Measurements from ENCODE around the gene SSH3.

Gene SSH3

DNA sequence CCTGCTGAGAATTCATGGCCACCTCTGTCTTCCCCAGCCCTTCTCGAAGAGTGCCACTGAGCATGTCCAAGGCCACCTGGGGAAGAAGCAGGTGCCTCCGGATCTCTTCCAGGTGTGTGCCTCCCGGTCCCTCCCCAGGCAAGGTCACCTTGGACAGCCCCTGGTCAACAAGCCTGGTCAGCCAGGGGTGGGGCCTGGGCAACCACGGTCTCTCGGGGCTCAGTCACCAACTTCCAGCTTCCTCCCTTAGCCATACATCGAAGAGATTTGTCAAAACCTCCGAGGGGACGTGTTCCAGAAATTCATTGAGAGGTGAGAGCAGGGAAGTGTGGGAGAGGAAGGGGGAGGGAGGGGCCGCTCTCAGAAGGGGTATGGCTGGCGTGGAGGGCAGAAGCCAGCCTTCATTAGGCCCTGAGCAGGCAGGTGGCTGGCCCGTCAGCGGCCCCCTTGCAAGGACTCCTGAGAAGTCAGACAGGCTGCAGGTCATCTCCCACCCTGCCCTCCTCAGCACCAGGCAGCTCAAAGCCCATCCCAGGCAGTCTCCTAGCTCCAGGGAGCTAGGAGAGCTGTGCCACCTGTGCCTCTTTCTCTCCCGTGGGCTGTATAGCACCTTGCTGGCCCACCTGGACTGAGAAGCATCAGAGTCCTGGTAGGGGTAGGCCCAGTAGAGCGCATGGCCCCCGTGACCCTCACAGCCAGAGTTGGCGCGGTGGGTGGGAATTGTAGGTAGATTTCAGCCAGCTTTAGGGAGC, 23.6 kb upstream of the SSH3 start:
- no peak overlapping the region for H3K9ac ChIP-seq (ENCODE audit: low read length)

DNA sequence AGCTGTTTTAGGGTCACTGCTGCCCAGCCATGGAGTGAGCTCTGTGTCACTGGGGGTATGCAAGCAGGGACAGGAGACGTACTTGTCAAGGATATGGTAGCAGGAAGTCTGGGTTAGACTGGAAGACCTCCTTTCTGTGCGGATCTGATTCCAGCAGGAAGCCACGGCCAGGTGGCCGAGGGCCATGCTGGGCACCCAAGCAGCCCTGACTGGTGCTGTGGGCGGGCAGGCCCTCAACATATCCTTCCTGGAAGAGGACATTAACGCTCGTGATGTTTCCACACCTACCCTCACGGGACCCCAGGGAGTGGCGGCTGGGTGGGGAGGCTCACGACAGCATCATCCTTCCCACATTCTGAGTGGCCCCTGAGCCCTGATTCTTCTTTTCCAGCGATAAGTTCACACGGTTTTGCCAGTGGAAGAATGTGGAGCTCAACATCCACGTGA, 23.0 kb upstream of the SSH3 start:
- TF ChIP-seq CTCF (IDR thresholded peaks at IDR 0.05; ENCODE audit: low read depth, low read length) (no peak), EZH2phosphoT487 (IDR thresholded peaks at IDR 0.05; ENCODE audit: low read depth) (no peak)

More for the DNA sequence above, 23.6 kb upstream of the SSH3 start:
- Histone ChIP-seq H3K4me2 (ENCODE audit: low read length) (no peak overlapping the region), H3K36me3 (replicated peaks; ENCODE audit: low read depth, low read length) (peaks cover 65% of the 10 kb centered on the region), H3K79me2 (ENCODE audit: low read length) (peaks cover 41% of the 10 kb centered on the region), H3K9me3 (ENCODE audit: insufficient read depth, low read length) (no peaks in the 10 kb centered on the region), H2AFZ (ENCODE audit: low read depth, low read length) (no peak overlapping the region), H3K4me1 (ENCODE audit: low read length) (peaks cover 30% of the 10 kb centered on the region), H3K4me3 (ENCODE audit: low read length) (no peak overlapping the region), H3K27ac (ENCODE audit: low read length) (no peak overlapping the region), H4K20me1 (ENCODE audit: insufficient read depth, low read length) (peaks cover 1% of the 10 kb centered on the region; the same call in 1 of the 2 replicates), H3K27me3 (ENCODE audit: low read depth, low read length) (no peaks in the 10 kb centered on the region)
- TF ChIP-seq EZH2phosphoT487 (IDR thresholded peaks at IDR 0.05; ENCODE audit: low read depth) (no peak), CTCF (IDR thresholded peaks at IDR 0.05; ENCODE audit: low read depth, low read length) (no peak)

GRCh38 chr11:67280788-67281551, 22.4 kb upstream of the SSH3 start:
- H3K4me3 ChIP-seq (ENCODE audit: low read length) = no peak overlapping the region
- TF ChIP-seq EZH2phosphoT487 (IDR thresholded peaks at IDR 0.05; ENCODE audit: low read depth) (no peak), CTCF (IDR thresholded peaks at IDR 0.05; ENCODE audit: low read depth, low read length) (no peak)
- H4K20me1 ChIP-seq (ENCODE audit: insufficient read depth, low read length) = no peaks in the 10 kb centered on the region; the same call in 1 of the 2 replicates
- peaks cover 76% of the 10 kb centered on the region for H3K36me3 ChIP-seq (replicated peaks; ENCODE audit: low read depth, low read length)
- peaks cover 25% of the 10 kb centered on the region for H3K4me1 ChIP-seq (ENCODE audit: low read length)
- H3K27ac ChIP-seq (ENCODE audit: low read length) = no peak overlapping the region
- H3K79me2 ChIP-seq (ENCODE audit: low read length) = peaks cover 29% of the 10 kb centered on the region
- H2AFZ ChIP-seq (ENCODE audit: low read depth, low read length) = no peak overlapping the region
- H3K9ac ChIP-seq (ENCODE audit: low read length) = no peak overlapping the region
- no peaks in the 10 kb centered on the region for H3K27me3 ChIP-seq (ENCODE audit: low read depth, low read length)
- H3K9me3 ChIP-seq (ENCODE audit: insufficient read depth, low read length) = no peaks in the 10 kb centered on the region
- no peak overlapping the region for H3K4me2 ChIP-seq (ENCODE audit: low read length)

More for the DNA sequence above, 23.0 kb upstream of the SSH3 start:
- H3K9me3 ChIP-seq (ENCODE audit: insufficient read depth, low read length) = no peaks in the 10 kb centered on the region
- H3K9ac ChIP-seq (ENCODE audit: low read length) = no peak overlapping the region
- no peak overlapping the region for H2AFZ ChIP-seq (ENCODE audit: low read depth, low read length)
- peaks cover 35% of the 10 kb centered on the region for H3K79me2 ChIP-seq (ENCODE audit: low read length)
- no peak overlapping the region for H3K4me2 ChIP-seq (ENCODE audit: low read length)
- H3K36me3 ChIP-seq (replicated peaks; ENCODE audit: low read depth, low read length) = peaks cover 71% of the 10 kb centered on the region
- H3K27ac ChIP-seq (ENCODE audit: low read length) = no peak overlapping the region
- peaks cover 30% of the 10 kb centered on the region for H3K4me1 ChIP-seq (ENCODE audit: low read length)
- H4K20me1 ChIP-seq (ENCODE audit: insufficient read depth, low read length) = no peaks in the 10 kb centered on the region; the same call in 1 of the 2 replicates
- no peak overlapping the region for H3K4me3 ChIP-seq (ENCODE audit: low read length)
- H3K27me3 ChIP-seq (ENCODE audit: low read depth, low read length) = no peaks in the 10 kb centered on the region

- no peak overlapping the region for H3K4me3 ChIP-seq (ENCODE audit: low read length)
- H3K27me3 ChIP-seq (ENCODE audit: low read depth, low read length) = no peaks in the 10 kb centered on the region
- H3K4me1 ChIP-seq (ENCODE audit: low read length) = peaks cover 18% of the 10 kb centered on the region
- H4K20me1 ChIP-seq (ENCODE audit: insufficient read depth, low read length) = no peaks in the 10 kb centered on the region
- no peak for TF ChIP-seq CTCF (IDR thresholded peaks at IDR 0.05; ENCODE audit: low read depth, low read length)
- no peak for TF ChIP-seq EZH2phosphoT487 (IDR thresholded peaks at IDR 0.05; ENCODE audit: low read depth)
- peaks cover 82% of the 10 kb centered on the region for H3K36me3 ChIP-seq (replicated peaks; ENCODE audit: low read depth, low read length)
- no peak overlapping the region for H2AFZ ChIP-seq (ENCODE audit: low read depth, low read length)
- H3K4me2 ChIP-seq (ENCODE audit: low read length) = no peak overlapping the region
- H3K9me3 ChIP-seq (ENCODE audit: insufficient read depth, low read length) = no peaks in the 10 kb centered on the region
- H3K27ac ChIP-seq (ENCODE audit: low read length) = no peak overlapping the region
- no peak overlapping the region for H3K9ac ChIP-seq (ENCODE audit: low read length)
- peaks cover 23% of the 10 kb centered on the region for H3K79me2 ChIP-seq (ENCODE audit: low read length)
Measured at GRCh38 chr11:67281552-67282150, 21.7 kb upstream of the SSH3 start.
